Type B pancreatic cell (in vitro differentiated cells): ENCODE data around the gene DCC. TPM values are rescaled to one million over a fixed set of nuclear protein-coding genes. Genes with fewer than 3 reads are reported as not detected.

Experiments
- DNase-seq: peaks from one replicate; pipeline ENCODE4 v3.0.0; 2021; ENCODE audit warnings: mixed read lengths; ENCODE audit not compliant: unreplicated experiment; ENCODE audit errors: extremely low spot score
- H3K27ac Mint-ChIP-seq: 2 replicates; pipeline ENCODE4 v1.8.0; 2021; ENCODE audit warnings: mild to moderate bottlenecking, mixed read lengths
- H3K27me3 Mint-ChIP-seq: 2 replicates; pipeline ENCODE4 v1.8.0; 2021; ENCODE audit warnings: mixed read lengths
- H3K36me3 Mint-ChIP-seq: 2 replicates; pipeline ENCODE4 v1.8.0; 2021; ENCODE audit warnings: mixed read lengths
- H3K4me1 Mint-ChIP-seq: one replicate; pipeline ENCODE4 v1.8.0; 2021; ENCODE audit warnings: mixed read lengths; ENCODE audit not compliant: unreplicated experiment
- H3K4me3 Mint-ChIP-seq: 2 replicates; pipeline ENCODE4 v1.8.0; 2021; ENCODE audit warnings: mild to moderate bottlenecking, mixed read lengths
- H3K9me3 Mint-ChIP-seq: 2 replicates; pipeline ENCODE4 v1.8.0; 2021; ENCODE audit warnings: mixed read lengths
- CTCF ChIP-seq: fragments of 200-600 bp; sonication (generic); conservative IDR thresholded peaks from 2 replicates; pipeline ENCODE4 v1.5.0; 2021; ENCODE audit warnings: antibody characterized with exemption, mild to moderate bottlenecking
- total RNA-seq: library from RNA; stranded (reverse); gene quantifications from 2 replicates; pipeline ENCODE4 v1.2.1, GENCODE V29; 2021; ENCODE audit warnings: low replicate concordance

Gene DCC
- total RNA-seq, 1 donor from 2014 or later: 11.6 TPM

- TF ChIP-seq CTCF: no peak
- Mint-ChIP-seq H3K27ac (no peak overlapping the region), H3K4me1 (peaks cover 5% of the 10 kb centered on the region), H3K9me3 (peaks cover 4% of the 10 kb centered on the region), H3K36me3 (no peaks in the 10 kb centered on the region), H3K27me3 (peaks cover 10% of the 10 kb centered on the region), H3K4me3 (no peak overlapping the region)
- DNase-seq: no peak
These were observed 317.2 kb downstream of the DCC start for GRCh38 chr18:52657043-52657805.

- peaks cover 9% of the 10 kb centered on the region for H3K9me3 Mint-ChIP-seq
- no peak for TF ChIP-seq CTCF
- H3K4me1 Mint-ChIP-seq: peaks cover 9% of the 10 kb centered on the region
- no peaks in the 10 kb centered on the region for H3K36me3 Mint-ChIP-seq
- H3K27ac Mint-ChIP-seq: no peak overlapping the region
- DNase-seq: no peak
- H3K27me3 Mint-ChIP-seq: peaks cover 4% of the 10 kb centered on the region
- H3K4me3 Mint-ChIP-seq: no peak overlapping the region
These were observed 327.6 kb downstream of the DCC start for GRCh38 chr18:52667463-52668065.

- H3K4me3 Mint-ChIP-seq: no peak overlapping the region
- peak; percentile 64 for TF ChIP-seq CTCF
- no peak overlapping the region for H3K27ac Mint-ChIP-seq
- peaks cover 10% of the 10 kb centered on the region for H3K4me1 Mint-ChIP-seq
- no peaks in the 10 kb centered on the region for H3K36me3 Mint-ChIP-seq
- H3K9me3 Mint-ChIP-seq: peaks cover 13% of the 10 kb centered on the region
- no peak for DNase-seq
- H3K27me3 Mint-ChIP-seq: peaks cover 4% of the 10 kb centered on the region
These were observed 330.9 kb downstream of the DCC start for GRCh38 chr18:52670896-52671295.

GRCh38 chr18:52678034-52678433 is 338.0 kb downstream of the DCC start:
- H3K4me1 Mint-ChIP-seq: peaks cover 32% of the 10 kb centered on the region
- no peak overlapping the region for H3K4me3 Mint-ChIP-seq
- TF ChIP-seq CTCF: no peak
- peak overlapping the region; percentile 32 for H3K27ac Mint-ChIP-seq
- DNase-seq: no peak
- no peaks in the 10 kb centered on the region for H3K27me3 Mint-ChIP-seq
- H3K36me3 Mint-ChIP-seq: no peaks in the 10 kb centered on the region
- H3K9me3 Mint-ChIP-seq: peaks cover 7% of the 10 kb centered on the region

- no peak overlapping the region for H3K4me3 Mint-ChIP-seq
- no peaks in the 10 kb centered on the region for H3K27me3 Mint-ChIP-seq
- no peak for DNase-seq
- peaks cover 7% of the 10 kb centered on the region for H3K9me3 Mint-ChIP-seq
- peak overlapping the region; percentile 24 for H3K27ac Mint-ChIP-seq
- peaks cover 32% of the 10 kb centered on the region for H3K4me1 Mint-ChIP-seq
- H3K36me3 Mint-ChIP-seq: no peaks in the 10 kb centered on the region
- TF ChIP-seq CTCF: no peak
These were observed 338.6 kb downstream of the DCC start for GRCh38 chr18:52678551-52678950.
